GM12878 (cell line): Measurements from ENCODE around the gene NOS1.
"Not testable (repeated sequence)": the region's sequence is repeated elsewhere in the genome, so short reads cannot be mapped to it uniquely, and the experiment has no call there.

Source experiments
- CBFB ChIP-seq: IDR thresholded peaks from 2 replicates; pipeline ENCODE4 v1.6.1; 2016; ENCODE audit warnings: antibody characterized with exemption, low read depth
- MEF2A ChIP-seq: IDR thresholded peaks from 2 replicates; pipeline ENCODE4 v1.6.1; 2011; ENCODE audit warnings: low read depth, mild to moderate bottlenecking, low read length, moderate library complexity; ENCODE audit not compliant: insufficient read depth
- MTA2 ChIP-seq: fragments of 450-650 bp; IDR thresholded peaks from 2 replicates; pipeline ENCODE4 v1.6.1; 2016; ENCODE audit warnings: low read depth, mild to moderate bottlenecking, moderate library complexity
- REST ChIP-seq: IDR thresholded peaks from 2 replicates; pipeline ENCODE4 v1.6.1; 2012; ENCODE audit warnings: mild to moderate bottlenecking, low read depth, low read length
- ZNF622 ChIP-seq: fragments of 450-650 bp; IDR thresholded peaks from 2 replicates; pipeline ENCODE4 v1.6.1; 2017; ENCODE audit warnings: mild to moderate bottlenecking, inconsistent platforms
- TF ChIP-seq, protein P1 (sequence below): IDR thresholded peaks from 2 replicates; pipeline ENCODE4 v1.6.1; 2011; ENCODE audit warnings: low read depth, mild to moderate bottlenecking, low read length, moderate library complexity, borderline replicate concordance; ENCODE audit errors: extremely low read depth
- TF ChIP-seq, protein P2 (sequence below): IDR thresholded peaks from 2 replicates; pipeline ENCODE4 v1.6.1; 2011; ENCODE audit warnings: mild to moderate bottlenecking, low read depth, low read length, moderate library complexity; ENCODE audit not compliant: insufficient replicate concordance
- TF ChIP-seq, protein P3 (sequence below): fragments of 450-650 bp; IDR thresholded peaks from 2 replicates; pipeline ENCODE4 v1.6.1; 2017; ENCODE audit warnings: antibody characterized with exemption, mild to moderate bottlenecking, moderate library complexity
- TF ChIP-seq, protein P4 (sequence below): fragments of 450-650 bp; formaldehyde crosslinking; IDR thresholded peaks from 2 replicates; pipeline ENCODE4 v1.5.0; 2022; ENCODE audit warnings: mild to moderate bottlenecking, missing genetic modification characterization
- TF ChIP-seq, protein P5 (sequence below): IDR thresholded peaks from 2 replicates; pipeline ENCODE4 v1.6.1; 2012; ENCODE audit warnings: low read depth, low read length, improper control_type of control experiment

DNA sequence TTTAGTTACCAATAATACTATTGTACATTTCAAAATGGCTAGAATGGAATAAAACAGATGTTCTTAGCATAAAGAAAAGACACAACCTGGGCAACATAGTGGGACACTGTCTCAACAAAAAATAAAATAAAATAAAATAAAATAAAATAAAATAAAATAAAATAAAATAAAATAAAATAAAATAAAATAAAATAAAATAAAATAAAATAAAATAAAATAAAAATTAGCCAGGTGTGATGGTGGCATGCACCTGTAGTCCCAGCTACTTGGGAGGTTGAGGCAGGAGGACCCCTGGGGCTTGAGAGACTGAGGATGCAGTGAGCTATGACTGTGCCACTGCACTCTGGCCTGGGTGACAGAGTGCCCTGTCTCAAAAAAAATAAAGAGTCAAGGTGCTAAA, 37.1 kb upstream of the NOS1 start:
- not testable (repeated sequence) for TF ChIP-seq REST, MEF2A, CBFB, MTA2, ZNF622
- TF ChIP-seq, protein P1, sequence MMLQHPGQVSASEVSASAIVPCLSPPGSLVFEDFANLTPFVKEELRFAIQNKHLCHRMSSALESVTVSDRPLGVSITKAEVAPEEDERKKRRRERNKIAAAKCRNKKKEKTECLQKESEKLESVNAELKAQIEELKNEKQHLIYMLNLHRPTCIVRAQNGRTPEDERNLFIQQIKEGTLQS = not testable (repeated sequence)
- TF ChIP-seq, protein P2, sequence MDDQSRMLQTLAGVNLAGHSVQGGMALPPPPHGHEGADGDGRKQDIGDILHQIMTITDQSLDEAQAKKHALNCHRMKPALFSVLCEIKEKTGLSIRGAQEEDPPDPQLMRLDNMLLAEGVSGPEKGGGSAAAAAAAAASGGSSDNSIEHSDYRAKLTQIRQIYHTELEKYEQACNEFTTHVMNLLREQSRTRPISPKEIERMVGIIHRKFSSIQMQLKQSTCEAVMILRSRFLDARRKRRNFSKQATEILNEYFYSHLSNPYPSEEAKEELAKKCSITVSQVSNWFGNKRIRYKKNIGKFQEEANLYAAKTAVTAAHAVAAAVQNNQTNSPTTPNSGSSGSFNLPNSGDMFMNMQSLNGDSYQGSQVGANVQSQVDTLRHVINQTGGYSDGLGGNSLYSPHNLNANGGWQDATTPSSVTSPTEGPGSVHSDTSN = not testable (repeated sequence)
- TF ChIP-seq, protein P3, sequence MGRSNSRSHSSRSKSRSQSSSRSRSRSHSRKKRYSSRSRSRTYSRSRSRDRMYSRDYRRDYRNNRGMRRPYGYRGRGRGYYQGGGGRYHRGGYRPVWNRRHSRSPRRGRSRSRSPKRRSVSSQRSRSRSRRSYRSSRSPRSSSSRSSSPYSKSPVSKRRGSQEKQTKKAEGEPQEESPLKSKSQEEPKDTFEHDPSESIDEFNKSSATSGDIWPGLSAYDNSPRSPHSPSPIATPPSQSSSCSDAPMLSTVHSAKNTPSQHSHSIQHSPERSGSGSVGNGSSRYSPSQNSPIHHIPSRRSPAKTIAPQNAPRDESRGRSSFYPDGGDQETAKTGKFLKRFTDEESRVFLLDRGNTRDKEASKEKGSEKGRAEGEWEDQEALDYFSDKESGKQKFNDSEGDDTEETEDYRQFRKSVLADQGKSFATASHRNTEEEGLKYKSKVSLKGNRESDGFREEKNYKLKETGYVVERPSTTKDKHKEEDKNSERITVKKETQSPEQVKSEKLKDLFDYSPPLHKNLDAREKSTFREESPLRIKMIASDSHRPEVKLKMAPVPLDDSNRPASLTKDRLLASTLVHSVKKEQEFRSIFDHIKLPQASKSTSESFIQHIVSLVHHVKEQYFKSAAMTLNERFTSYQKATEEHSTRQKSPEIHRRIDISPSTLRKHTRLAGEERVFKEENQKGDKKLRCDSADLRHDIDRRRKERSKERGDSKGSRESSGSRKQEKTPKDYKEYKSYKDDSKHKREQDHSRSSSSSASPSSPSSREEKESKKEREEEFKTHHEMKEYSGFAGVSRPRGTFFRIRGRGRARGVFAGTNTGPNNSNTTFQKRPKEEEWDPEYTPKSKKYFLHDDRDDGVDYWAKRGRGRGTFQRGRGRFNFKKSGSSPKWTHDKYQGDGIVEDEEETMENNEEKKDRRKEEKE = not testable (repeated sequence)
- TF ChIP-seq, protein P4, sequence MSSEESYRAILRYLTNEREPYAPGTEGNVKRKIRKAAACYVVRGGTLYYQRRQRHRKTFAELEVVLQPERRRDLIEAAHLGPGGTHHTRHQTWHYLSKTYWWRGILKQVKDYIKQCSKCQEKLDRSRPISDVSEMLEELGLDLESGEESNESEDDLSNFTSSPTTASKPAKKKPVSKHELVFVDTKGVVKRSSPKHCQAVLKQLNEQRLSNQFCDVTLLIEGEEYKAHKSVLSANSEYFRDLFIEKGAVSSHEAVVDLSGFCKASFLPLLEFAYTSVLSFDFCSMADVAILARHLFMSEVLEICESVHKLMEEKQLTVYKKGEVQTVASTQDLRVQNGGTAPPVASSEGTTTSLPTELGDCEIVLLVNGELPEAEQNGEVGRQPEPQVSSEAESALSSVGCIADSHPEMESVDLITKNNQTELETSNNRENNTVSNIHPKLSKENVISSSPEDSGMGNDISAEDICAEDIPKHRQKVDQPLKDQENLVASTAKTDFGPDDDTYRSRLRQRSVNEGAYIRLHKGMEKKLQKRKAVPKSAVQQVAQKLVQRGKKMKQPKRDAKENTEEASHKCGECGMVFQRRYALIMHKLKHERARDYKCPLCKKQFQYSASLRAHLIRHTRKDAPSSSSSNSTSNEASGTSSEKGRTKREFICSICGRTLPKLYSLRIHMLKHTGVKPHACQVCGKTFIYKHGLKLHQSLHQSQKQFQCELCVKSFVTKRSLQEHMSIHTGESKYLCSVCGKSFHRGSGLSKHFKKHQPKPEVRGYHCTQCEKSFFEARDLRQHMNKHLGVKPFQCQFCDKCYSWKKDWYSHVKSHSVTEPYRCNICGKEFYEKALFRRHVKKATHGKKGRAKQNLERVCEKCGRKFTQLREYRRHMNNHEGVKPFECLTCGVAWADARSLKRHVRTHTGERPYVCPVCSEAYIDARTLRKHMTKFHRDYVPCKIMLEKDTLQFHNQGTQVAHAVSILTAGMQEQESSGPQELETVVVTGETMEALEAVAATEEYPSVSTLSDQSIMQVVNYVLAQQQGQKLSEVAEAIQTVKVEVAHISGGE = not testable (repeated sequence)
- TF ChIP-seq, protein P5, sequence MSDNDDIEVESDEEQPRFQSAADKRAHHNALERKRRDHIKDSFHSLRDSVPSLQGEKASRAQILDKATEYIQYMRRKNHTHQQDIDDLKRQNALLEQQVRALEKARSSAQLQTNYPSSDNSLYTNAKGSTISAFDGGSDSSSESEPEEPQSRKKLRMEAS = not testable (repeated sequence)
